Neutrophil (primary cell): Measurements from ENCODE around the gene DOK7.

Experiments
- H3K27ac ChIP-seq: fragments of 200-600 bp; sonication (generic); 2 replicates; pipeline ENCODE4 v1.5.1; 2016; ENCODE audit warnings: mild to moderate bottlenecking, moderate library complexity
- H3K27me3 ChIP-seq: fragments of 200-600 bp; sonication (generic); 2 replicates; pipeline ENCODE4 v1.6.0; 2016; ENCODE audit warnings: mild to moderate bottlenecking
- H3K36me3 ChIP-seq: fragments of 200-600 bp; sonication (generic); 2 replicates; pipeline ENCODE4 v1.5.1; 2017
- H3K4me1 ChIP-seq, 2 experiments: fragments of 200-600 bp in 1 of 2; sonication (generic) in 1 of 2; 1 replicate in 1 of 2; 2 replicates in 1 of 2; pipeline versions ENCODE4 v1.5.1 to v1.6.1; 2013 to 2016; ENCODE audit warnings: low read depth in 1 of 2, low read length in 1 of 2, mild to moderate bottlenecking in 1 of 2, moderate library complexity in 1 of 2; ENCODE audit not compliant: control insufficient read depth in 1 of 2, insufficient read depth in 1 of 2
- H3K4me3 ChIP-seq, 2 experiments: fragments of 200-600 bp in 1 of 2; sonication (generic) in 1 of 2; 1 replicate in 1 of 2; 2 replicates in 1 of 2; pipeline ENCODE4 v1.5.1; 2013 to 2016; ENCODE audit warnings: low read depth in 1 of 2, low read length in 1 of 2, mild to moderate bottlenecking in 1 of 2, moderate library complexity in 1 of 2
- H3K9me3 ChIP-seq: fragments of 200-600 bp; sonication (generic); 2 replicates; pipeline ENCODE4 v1.5.1; 2016
- CTCF ChIP-seq: fragments of 200-600 bp; sonication (generic); IDR thresholded peaks from 2 replicates; pipeline ENCODE4 v1.5.1; 2016; ENCODE audit warnings: antibody characterized with exemption

DOK7 gene

GRCh38 chr4:3464911-3465697, 2.0 kb downstream of the DOK7 start:
- Histone ChIP-seq H3K27ac (no peak overlapping the region), H3K4me3 (no peak overlapping the region), H3K27me3 (peaks cover 56% of the 10 kb centered on the region), H3K36me3 (no peaks in the 10 kb centered on the region), H3K9me3 (no peaks in the 10 kb centered on the region), H3K4me1 (no peaks in the 10 kb centered on the region)
- TF ChIP-seq CTCF, result no peak

GRCh38 chr4:3465698-3466671, 2.9 kb downstream of the DOK7 start:
- H3K27me3 ChIP-seq, result peaks cover 52% of the 10 kb centered on the region
- no peaks in the 10 kb centered on the region for H3K9me3 ChIP-seq
- TF ChIP-seq CTCF, result no peak
- no peak overlapping the region for H3K27ac ChIP-seq
- no peak overlapping the region for H3K4me3 ChIP-seq
- no peaks in the 10 kb centered on the region for H3K36me3 ChIP-seq
- no peaks in the 10 kb centered on the region for H3K4me1 ChIP-seq

DNA sequence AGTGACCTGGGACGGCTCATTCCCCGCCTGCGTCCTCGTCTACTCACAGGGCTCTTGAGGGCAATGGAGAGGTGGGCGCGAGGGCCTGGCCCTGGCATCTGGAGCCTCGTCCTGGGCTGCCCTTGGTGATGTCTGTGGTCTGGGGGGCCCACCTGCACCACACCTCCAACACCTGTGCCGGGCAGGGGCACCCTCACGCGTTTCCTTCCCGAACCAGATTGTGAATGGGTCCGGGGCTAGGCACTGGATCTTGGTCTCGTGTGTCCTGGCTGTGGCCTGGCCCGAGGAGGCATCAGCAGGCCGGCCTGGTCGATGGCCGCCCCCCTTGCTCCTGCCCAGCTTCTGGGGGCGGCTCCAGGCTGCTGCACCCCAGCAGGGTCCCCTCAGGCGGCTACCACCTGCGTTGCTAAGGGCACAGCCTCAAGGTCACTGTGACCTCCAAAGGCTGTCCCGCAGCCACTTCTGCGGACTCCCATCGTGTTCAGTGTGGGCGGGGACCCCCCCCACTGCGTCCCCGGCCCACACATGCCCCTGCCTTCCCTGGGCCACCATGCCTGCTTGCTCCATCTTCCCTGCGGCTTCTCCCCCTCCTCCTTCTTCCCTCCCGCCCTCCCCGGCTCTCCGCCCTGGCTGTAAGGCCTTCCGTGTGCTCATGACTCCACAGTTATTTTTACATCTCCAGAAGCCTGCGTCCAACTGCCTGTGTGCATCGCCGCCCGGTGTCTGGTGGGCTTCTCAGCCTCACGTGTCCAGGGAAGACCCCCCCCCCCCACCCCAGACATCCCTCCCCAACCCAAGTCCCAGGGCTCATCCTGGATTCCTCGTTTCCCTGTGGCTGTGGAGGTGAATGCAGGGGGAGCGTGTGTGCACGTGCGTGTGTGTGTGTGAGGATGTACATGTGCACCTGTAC, 3.8 kb downstream of the DOK7 start:
- Histone ChIP-seq H3K9me3 (no peaks in the 10 kb centered on the region), H3K36me3 (no peaks in the 10 kb centered on the region), H3K4me3 (no peak overlapping the region), H3K27ac (no peak overlapping the region), H3K27me3 (peaks cover 42% of the 10 kb centered on the region), H3K4me1 (no peaks in the 10 kb centered on the region)
- TF ChIP-seq CTCF, result no peak

DNA sequence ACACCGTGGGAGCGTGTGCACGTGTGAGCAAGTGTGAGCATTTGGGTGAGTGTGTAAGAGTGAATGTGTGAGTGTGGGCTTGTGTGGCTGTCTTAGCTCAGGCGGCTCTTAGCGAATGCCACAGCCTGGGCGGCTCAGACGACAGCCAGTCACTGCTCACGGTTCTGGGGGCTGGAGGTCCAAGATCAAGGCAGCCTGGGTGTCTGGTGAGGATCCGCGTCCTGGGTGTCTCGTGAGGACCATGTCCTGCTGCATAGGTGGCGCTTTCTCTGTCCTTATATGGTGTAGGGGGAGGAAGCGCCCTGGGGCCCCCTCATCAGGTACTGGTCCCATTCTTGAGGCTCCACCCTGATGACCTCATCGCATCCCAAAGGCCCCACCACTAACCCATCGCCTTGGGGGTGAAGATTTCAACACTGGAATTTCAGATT, 4.5 kb downstream of the DOK7 start:
- no peaks in the 10 kb centered on the region for H3K4me1 ChIP-seq
- H3K36me3 ChIP-seq, result no peaks in the 10 kb centered on the region
- no peak for TF ChIP-seq CTCF
- peaks cover 36% of the 10 kb centered on the region for H3K27me3 ChIP-seq
- no peak overlapping the region for H3K4me3 ChIP-seq
- no peak overlapping the region for H3K27ac ChIP-seq
- H3K9me3 ChIP-seq, result no peaks in the 10 kb centered on the region

DNA sequence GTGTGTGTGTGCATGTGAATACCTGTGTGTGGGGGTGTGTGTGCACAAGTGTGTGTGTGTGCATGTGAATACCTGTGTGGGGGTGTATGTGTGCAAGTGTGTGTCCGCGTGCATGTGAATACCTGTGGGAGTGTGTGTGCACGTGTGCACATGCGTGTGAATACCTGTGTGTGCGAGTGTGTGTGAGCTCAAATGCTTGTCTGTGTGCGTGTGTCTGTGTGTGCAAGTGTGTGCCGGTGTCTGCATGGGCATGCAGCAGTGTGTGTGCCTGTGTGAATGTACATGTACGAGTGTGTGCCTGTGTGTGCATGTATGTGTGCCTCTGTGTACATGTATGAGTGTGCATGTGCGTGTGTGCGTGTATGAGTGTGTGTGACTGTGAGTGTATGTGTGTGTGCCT, 5.0 kb downstream of the DOK7 start:
- no peaks in the 10 kb centered on the region for H3K9me3 ChIP-seq
- H3K4me3 ChIP-seq, result no peak overlapping the region
- H3K4me1 ChIP-seq, result no peaks in the 10 kb centered on the region
- H3K27ac ChIP-seq, result no peak overlapping the region
- H3K27me3 ChIP-seq, result peaks cover 30% of the 10 kb centered on the region
- H3K36me3 ChIP-seq, result no peaks in the 10 kb centered on the region
- no peak for TF ChIP-seq CTCF
